GM18502 (cell line): ENCODE data around the gene BICD2.
"Not testable (repeated sequence)": the region's sequence is repeated elsewhere in the genome, so short reads cannot be mapped to it uniquely, and the experiment has no call there.

Experiments
- ATAC-seq: cut with Tn5 transposase; IDR thresholded peaks from one replicate; pipeline ENCODE4 v1.9.1; 2021; ENCODE audit warnings: mild to moderate bottlenecking; ENCODE audit not compliant: unreplicated experiment, poor library complexity

The BICD2 gene

DNA sequence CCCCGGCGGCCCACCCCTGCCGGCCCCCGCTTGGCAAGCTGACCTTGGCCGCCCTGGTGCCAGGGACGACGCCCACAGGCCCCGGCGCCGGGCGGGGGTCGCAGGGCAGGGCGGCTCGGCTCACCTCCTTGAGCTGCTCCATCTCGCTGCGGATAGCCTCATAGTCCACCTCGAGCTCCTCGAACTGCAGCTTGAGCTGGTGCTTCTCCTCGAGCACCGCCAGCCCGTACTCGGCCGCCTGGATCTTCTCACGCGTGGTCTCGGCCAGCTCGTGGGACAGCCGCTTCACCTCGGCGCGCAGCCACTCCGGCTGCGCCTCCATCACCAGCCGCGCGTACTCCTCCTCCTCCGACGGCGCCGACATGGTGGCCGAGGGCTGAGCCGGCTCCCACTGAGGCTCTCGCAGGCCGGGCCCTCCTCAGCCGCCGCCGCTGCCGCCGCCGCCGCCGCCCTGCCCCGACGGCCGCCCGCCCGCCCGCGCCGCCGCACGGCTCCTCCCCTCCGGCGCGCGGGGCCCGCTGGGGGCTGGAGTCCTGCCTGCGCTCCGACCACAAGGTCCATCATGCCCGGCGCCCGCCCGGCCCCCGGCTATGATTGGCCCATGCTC, at the start of gene BICD2:
BICD2 (minus strand) TSS at position 453 of the 607 bp plus-strand sequence; CDS start at position 364, 89 bp downstream.
- ATAC-seq = peak; percentile 0

GRCh38 chr9:92809629-92810326, 45.1 kb upstream of the BICD2 start:
- ATAC-seq = not testable (repeated sequence)

GRCh38 chr9:92808726-92809451, 44.3 kb upstream of the BICD2 start:
- no peak for ATAC-seq

DNA sequence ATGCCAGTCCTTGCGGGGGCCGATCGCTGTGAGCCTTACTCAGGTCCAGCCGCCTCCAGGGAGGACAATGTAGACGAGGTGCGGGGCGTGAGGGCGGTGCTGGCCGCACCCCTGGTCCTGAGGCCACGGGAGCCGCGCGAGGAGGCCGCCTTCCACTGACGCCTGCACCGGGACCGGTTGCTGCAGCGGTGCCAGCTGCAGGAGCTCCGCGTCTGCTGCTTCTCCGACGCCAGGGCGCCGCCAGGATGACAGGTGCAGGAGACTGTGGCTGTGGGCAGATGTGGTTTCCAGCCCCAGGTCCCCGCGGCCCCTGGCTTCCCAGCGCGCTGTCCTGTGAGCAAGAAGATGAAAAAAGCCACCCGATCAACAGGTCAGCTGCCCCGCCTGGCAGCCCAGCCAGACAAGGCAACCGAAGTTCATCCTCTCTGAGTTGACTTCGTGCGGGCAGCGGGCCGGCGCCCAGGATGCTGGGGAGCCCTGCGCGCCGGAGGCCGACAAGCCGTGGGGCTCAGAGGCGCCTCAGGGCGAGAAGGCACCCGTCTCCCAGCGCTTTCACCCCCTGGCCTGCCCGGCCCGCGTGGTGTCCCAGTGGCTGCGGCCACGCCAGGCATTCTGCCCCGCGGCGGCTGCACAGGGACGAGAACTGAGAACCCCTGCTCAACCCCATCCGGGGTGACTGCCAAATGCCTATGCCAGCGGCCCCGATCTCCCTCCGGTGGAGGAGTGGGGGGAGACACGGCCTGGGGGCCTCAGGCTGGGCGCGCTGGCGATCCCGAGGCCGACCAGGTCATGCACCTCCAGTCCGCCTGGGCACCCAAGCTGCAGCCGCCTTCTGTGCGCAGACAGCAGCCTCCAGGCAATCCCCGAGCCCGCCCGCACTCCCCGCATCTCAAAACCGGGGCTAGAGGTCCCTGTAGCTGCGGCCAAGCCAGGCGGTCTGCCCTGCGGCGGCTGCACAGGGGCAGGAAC, 43.4 kb upstream of the BICD2 start:
- ATAC-seq = no peak

DNA sequence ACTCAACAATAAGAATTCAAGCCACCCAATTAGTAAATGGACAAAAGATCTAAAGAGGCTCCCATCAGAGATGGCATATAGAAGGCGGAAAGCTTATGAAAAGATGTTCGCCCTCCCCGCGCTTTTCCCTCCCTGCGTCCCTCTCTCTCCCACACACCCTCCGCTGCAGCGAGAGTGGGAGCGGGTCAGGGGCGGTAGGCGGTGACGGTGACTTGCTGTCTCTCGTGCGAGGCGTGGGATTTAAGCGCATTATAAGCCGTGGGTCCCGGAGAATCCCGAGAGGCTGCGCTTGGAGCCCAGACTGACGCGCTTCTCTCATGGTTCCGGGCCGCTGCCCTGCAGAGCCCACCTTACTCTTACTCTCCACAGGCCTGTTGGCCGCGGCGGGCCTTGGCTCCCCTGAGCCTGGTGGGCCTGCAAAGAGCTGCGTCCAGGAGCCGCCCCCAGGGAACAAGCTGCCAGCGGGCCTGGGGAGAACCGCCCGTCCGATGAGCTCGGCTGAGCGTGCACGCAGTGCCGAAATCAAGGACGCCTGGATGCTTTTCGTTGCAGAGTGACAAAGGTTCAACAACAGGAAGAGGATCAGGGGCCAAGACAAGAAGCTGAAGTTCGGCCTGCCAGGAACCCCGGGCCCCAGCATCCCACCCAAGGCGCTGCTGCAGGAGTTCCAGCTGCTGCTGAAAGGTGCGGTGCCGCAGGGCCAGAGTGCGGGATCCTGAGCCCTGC, 42.6 kb upstream of the BICD2 start:
- no peak for ATAC-seq

GRCh38 chr9:92804727-92805126, 40.1 kb upstream of the BICD2 start:
- no peak for ATAC-seq

GRCh38 chr9:92798358-92798757, 33.7 kb upstream of the BICD2 start:
- no peak for ATAC-seq

GRCh38 chr9:92796337-92796804, 31.7 kb upstream of the BICD2 start:
- ATAC-seq = not testable (repeated sequence)

DNA sequence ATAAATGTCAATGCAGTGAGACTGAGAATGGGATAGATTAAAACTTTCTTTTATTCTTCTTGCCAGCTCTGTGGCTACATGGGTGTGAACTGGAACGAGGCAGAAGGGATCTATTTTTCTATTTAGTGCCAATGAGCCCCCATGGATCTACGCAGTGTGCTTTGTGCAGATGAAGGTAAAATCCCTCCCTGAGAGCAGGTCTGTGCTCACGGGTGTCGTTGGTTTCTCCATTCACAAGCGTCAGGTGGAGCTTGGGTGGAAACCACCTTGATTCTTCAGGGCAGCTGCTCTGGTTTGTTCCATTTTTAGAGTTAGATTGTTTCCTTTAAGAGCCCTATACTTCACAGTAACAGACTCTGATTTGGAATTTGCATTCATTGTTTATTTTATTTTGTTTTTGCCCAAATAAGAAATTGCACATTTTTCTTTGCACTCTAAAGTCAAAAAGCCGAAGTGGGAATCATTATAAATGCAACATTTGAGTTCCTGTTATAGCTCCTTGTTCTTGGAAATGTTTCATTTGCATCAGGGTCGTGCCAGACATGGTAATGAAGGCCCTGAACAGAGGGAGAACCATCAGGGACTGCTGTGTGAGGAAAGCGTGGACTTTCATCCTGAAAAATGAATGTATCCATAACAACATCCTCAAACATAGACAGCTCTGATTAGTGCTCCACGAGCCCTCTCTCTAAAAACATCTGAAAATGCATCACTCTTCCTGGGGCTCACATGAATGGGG, 31.1 kb upstream of the BICD2 start:
- no peak for ATAC-seq

DNA sequence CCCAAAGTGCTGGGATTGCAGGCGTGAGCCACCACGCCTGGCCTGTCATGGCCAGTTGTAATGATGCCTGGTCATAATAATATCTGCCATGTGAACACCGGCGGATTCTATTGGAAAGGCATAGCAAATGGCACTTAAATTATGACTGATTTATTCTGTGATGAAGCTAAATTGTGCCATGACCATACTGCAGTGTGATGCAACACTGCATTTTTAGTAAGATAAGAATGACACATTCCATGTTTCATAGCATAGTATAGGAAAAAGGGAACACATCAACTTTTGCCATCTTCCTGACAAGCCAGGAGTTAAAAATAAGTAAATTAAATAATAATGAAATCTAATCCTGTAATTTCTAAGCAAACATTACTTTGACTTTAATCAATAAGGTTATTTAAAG, 30.4 kb upstream of the BICD2 start:
- no peak for ATAC-seq

DNA sequence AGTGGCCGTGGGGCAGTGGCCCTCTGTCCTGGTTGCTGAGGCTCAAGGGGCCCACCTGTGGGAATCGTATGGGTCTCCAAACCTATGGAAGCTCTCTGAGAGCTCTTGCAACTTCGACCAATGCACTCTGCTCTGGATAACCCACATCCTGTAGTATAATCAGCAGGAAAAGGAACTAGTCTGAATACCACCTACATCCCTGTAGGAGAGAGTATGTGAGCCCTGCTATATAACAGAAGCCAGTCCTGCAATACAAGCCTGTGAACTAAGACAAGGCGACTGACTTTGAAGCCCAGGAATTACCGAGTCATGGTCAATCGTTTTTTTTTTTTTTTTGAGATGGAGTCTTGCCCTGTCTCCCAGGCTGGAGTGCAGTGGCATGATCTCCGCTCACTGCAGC, 29.8 kb upstream of the BICD2 start:
- ATAC-seq = no peak

GRCh38 chr9:92790542-92791527, 26.2 kb upstream of the BICD2 start:
- ATAC-seq = peak; percentile 52

DNA sequence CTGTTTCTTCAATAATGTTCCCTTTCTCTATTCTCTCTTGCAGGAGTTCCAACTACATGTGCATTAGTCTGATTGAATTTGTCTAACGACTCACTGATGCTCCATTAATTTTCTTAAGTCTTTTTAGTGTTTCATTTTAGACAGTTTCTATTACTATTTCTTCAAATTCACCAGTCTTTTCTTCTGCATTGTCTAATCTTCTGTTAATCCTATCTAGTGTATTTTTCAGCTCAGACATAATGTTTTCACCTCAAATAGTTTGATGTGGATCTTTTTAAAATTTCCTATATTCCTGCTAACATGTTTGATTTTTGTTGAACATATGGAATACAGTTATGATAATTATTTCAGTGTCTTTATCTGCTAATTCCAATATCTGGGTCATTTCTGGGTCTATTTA, 21.7 kb upstream of the BICD2 start:
- no peak for ATAC-seq

DNA sequence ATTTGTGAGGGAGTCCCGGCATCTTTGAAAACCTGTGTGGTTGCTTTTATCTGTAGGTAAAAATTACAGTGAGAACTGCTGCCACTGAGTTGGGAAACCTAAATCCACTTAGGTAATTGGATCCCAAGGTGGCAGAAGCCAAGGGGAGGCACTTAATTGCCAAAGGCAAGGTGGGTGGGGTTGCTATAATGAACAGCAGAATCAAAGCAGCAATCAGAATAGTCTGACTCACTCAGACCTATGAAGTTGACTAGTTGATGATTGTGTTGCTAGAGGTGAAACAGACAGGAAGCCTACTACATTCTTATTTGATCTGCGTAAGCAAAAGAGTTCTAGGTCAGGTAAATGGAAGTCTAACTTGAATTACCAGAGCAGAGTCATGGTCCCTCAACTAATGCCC, 17.3 kb upstream of the BICD2 start:
- ATAC-seq = no peak

- ATAC-seq = no peak
Measured at GRCh38 chr9:92780206-92780605, 15.6 kb upstream of the BICD2 start.

GRCh38 chr9:92775466-92775865, 10.8 kb upstream of the BICD2 start:
- no peak for ATAC-seq

DNA sequence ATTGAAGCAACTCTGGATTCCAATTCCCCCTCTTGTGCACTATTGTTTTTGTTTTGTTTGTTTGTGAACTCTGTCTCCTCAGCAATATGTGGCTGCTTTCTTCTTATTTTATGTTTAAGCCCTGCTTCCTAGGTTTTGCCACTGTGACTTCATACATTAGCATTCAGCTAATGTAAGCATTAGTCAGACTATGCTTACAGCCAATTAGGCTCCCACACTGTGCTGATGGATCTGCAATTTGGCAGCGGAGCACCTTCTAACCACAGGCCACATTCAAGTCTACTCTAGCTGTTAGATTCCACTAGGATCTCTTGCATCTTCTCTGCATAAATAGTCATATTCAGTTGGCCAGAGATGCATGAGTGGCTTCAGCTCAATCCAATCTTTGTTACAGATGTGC, 9.6 kb upstream of the BICD2 start:
- ATAC-seq = no peak

DNA sequence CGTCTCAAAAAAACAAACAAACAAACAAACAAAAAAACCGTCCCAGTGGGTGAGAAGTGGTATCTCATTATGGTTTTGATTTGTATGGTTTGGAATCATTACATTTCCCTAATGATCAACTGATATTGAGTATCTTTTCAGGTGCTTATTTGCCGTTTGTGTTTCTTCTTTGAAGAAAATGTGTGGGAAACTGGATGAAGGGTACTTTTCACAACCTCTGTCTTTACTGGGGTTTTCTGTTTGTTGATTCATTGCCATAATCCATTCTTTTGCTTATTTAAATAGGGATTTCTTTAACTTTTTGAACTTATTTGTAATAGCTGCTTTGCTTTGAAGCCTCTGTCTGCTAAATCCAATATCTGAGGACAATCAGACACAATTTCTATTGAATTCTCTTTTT, 9.2 kb upstream of the BICD2 start:
- ATAC-seq = no peak
